8988T (cell line): ENCODE measurements around the gene CD109.

Source experiments
- DNase-seq: peaks from one replicate; pipeline ENCODE4 v3.0.0; 2011

CD109 gene

GRCh38 chr6:73867411-73867810, 171.4 kb downstream of the CD109 start:
- DNase-seq = no peak

GRCh38 chr6:73870907-73871306, 174.9 kb downstream of the CD109 start:
- no peak for DNase-seq

GRCh38 chr6:73873081-73873480, 177.1 kb downstream of the CD109 start:
- DNase-seq = no peak
